Stimulated activated CD4-positive, alpha-beta T cell treated with anti-CD3 and anti-CD28 coated beads, Interleukin-2, amount 100 ng/mL, for 4 hours (primary cell): ENCODE measurements around the gene DOCK4.

Experiments
- DNase-seq: peaks from one replicate; pipeline ENCODE4 v3.0.0-alpha.2; 2020; ENCODE audit warnings: low read depth

Gene DOCK4

GRCh38 chr7:112108981-112109380, 97.2 kb downstream of the DOCK4 start:
- no peak for DNase-seq

DNA sequence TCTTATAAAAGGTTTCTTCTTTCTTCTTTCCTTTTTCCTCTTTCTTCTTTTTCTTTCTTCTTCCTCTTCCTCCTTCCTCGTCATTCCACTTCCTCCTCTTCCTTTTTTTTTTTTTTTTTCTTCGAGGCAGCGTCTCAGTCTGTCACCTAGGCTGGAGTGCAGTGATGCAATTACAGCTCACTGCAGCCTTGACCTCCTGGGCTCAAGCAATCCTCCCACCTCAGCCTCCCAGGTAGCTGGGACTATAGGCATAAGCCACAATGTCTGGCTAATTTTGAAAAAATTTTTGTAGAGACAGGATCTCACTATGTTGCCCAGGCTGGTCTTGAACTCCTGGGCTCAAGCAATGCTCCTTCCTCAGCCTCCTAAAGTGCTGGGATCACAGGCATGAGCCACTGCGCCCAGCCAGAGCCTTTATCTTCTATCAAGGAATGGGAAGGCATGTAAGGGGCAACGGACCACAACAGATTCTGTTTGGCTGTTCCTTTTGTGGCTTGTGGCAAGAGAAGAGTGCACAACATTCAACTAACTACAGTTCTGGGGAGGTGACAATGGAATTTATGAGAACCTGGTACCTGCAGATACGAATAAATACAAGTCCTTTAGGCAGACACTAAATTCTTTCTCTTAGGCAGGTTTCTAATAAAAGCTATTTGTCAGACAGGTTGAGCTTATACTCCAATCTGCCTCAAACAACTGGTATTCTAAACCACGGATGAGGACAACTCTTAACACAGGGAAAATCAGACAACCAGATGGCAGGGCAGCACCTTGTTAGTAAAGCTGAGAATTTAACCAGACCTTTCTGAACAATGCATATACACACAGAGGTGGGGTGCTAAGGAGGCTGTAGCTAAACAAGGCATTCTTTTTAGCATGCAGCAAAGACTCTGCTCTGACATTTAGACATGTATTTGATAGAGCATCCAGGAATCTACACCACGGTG, 100.3 kb downstream of the DOCK4 start:
- no peak for DNase-seq

GRCh38 chr7:112104120-112104519, 102.1 kb downstream of the DOCK4 start:
- DNase-seq = no peak

DNA sequence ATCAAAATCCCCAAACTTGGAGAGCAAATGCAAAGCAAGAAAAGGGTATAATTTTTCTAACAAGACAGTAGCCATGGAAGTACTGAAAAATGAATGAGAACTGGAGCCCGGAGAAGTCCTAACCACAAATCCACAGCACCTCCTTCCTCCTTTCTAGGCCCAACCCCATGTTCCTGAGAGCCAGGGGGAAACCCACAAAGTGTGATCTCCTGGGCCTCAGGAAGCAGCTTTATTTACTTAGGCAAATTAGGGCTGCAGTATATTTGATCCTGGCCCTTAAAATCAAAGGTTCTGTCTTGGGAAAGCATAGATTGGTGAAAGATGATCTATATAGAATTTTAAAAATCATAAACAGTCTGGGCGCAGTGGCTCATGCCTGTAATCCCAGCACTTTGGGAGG, 103.0 kb downstream of the DOCK4 start:
- DNase-seq = no peak

DNA sequence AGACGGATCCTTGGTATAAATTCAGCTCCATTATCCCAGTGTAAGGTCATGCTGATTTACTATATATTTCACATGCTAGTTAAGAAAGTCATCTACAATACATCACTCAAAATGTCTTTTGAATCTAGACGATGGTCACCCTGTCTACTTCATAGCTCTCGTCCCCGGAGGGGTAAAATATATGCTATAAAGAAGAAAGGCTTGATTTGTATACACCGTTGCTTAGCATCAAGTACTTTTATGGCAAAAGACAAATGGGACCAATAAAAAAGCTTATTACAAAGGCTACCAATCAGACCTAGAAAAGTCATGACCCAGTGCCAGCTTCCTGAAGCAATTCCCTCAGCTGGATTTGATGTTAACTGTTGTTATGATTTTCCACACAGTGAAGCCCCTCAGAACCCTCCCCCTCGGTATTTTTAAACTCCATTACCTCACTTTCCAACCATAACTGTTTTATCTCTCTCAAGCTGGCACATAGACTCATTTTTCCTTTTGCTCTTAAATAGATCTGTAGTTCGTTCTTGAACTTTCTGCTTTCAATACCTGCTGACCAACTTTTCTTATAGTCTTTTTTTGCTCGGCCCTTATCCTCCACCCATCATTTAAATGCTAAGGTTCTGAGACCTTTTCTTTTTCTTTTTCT, 104.9 kb downstream of the DOCK4 start:
- DNase-seq = no peak

DNA sequence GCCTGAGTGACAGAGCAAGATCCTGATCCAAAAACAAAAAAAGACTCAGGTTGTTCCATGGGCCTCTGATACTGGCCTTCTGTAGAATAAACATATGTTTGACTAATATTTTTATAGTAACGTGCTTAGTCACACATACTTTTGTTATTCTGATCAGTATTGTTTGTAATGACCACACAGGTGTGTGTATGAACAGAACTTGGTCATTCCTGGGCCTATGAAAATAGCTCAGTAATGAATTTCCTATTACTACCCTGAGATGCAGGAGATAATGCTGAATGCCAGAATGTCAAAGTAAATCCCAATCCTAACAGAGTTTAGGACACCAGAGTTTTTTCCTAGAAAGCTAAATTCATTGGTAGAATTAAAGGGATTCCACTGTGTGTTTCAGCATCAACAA, 108.7 kb downstream of the DOCK4 start:
- no peak for DNase-seq

- no peak for DNase-seq
These were observed 112.8 kb downstream of the DOCK4 start for GRCh38 chr7:112093409-112093808.

- no peak for DNase-seq
These were observed 113.3 kb downstream of the DOCK4 start for GRCh38 chr7:112092709-112093395.

GRCh38 chr7:112092306-112092705, 113.9 kb downstream of the DOCK4 start:
- DNase-seq = no peak

GRCh38 chr7:112091768-112092167, 114.4 kb downstream of the DOCK4 start:
- no peak for DNase-seq

DNA sequence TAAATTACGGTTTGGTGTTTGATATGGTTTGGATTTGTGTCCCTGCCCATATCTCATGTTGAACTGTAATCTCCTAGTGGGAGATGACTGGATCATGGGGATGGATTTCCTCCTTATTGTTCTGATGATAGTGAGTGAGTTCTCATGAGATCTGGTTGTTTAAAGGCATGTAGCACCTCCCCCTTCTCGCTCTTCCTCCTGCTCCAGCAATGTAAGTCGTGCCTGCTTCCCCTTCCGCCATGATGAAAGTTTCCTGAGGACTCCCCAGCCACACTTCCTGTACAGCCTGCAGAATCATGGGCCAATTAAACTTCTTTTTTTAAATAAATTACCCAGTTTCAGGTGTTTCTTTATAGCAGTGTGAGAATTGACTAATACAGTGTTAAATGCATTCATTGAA, 116.6 kb downstream of the DOCK4 start:
- no peak for DNase-seq

DNA sequence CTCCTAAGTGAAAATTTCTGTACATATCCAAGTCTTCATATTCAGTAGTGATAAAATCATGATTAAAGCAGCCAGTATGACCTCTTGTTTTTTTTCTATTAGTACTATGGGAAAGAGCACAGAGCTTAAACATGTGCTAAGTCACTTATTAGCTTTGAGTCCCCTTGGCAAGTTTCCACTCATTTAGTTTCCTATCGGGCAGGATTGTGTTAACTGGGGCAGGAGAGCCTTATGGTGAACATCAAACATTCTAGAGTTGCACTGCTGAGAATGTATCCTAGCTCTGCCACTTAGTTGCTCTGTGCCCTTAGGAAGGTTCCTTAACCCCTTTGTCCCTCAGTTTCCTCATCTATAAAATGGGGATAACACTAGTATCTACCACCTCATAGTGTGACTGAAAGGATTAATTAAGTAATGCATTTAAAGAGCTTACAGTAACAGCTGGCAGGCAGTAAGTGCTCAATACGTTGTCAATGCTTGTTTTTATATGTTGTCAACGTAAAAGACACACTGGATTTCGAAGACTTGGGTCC, 117.6 kb downstream of the DOCK4 start:
- no peak for DNase-seq

DNA sequence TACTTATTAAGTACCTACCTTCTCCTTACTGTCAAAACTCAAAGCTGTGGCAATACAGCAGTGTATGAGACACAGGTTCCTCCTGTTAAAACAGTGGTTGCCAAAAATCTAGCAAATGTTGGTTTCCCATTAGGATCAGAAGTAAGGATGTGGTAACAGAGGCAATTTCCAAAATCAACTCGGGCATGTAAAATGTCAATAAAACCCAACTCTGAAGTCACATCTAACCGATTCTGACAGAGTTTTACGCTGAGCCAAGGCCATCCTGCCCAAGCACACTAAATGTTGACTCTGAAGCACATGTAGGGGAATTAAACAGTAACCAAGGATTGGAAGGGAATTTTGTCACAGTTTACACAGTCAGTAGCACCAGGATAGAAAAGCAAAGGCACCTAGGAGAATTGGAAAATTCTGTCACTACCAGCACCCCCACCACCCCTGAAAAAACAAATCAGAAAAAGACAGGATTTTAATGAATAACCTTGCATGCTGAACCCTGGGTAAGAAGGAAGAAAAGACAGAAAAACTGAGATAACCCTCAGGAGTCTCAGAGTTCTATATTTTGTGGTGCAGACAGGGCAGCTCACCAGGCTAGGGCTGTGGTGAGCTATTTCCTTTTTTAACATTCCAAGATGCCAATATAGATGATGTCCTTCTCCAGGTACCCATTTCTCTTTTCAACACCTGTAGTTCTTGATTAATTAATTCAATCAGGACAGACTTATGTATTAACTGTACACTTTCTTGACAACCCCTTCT, 119.5 kb downstream of the DOCK4 start:
- DNase-seq = no peak

DNA sequence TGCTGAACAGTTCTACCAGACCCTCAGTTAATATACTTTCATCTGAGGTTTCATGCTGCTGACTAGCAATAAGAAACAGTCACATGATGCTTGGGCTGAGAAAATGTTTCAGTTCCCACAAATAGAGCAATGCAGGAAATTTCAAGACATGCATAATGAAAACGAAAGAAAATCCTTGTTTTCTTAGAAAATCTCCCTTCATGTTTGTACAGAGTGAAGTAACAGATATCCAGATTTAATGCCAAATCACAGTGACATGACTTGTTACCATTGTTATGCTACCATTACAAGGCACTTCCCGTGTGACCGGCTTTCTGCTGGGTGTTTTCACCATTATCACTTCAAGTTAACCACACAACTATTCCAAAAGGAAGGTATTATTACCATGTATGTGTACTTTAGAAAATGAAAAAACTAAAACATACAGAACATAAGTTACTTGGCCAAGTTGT, 121.7 kb downstream of the DOCK4 start:
- no peak for DNase-seq

GRCh38 chr7:112083776-112084355, 122.3 kb downstream of the DOCK4 start:
- no peak for DNase-seq

- DNase-seq = no peak
These were observed 123.9 kb downstream of the DOCK4 start for GRCh38 chr7:112082306-112082705.

GRCh38 chr7:112081778-112082177, 124.4 kb downstream of the DOCK4 start:
- no peak for DNase-seq

- no peak for DNase-seq
These were observed 125.2 kb downstream of the DOCK4 start for GRCh38 chr7:112080978-112081377.

GRCh38 chr7:112080441-112080840, 125.8 kb downstream of the DOCK4 start:
- DNase-seq = no peak

DNA sequence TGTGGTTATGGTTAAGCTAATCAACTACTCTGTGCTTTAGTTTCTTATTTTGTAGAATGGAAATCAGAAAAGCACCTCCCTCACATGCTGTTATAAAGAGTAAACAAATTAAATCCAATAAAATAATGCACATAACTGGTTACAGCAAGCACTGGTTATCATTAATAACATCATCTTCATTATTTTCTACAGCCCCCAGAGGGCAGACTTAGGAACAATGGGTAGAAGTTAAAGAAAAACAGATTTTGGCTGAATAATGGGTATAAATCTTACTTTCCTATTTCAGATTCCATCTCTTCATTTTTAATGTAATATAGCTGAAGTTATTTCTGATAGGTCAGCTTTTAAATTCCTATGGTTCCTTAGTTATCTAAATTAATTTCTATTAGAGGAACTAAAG, 126.5 kb downstream of the DOCK4 start:
- no peak for DNase-seq

DNA sequence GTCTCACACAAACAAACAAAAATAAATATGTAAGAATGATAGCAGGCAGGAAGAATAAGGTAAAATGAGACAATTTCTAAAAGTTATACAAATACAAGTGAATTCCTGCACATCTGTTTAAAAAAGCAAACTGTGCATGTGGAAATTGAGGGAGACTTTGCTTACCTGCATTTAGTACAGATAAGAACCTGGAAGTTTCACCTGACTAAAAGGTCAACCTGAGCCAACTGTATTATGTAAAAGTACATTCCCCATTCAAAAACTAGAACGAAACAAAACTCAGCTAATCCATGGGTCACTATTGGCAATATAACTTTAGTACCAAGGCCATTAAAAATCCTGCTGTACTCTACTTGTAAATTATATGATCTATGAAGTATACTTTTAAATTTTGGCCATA, 127.1 kb downstream of the DOCK4 start:
- DNase-seq = no peak
